Mucosa of descending colon (tissue), 3 donors: Measurements from ENCODE around the gene TIAM2. TPM values are rescaled to one million over a fixed set of nuclear protein-coding genes. Genes with fewer than 3 reads are reported as not detected.
"Not testable (repeated sequence)": the region's sequence is repeated elsewhere in the genome, so short reads cannot be mapped to it uniquely, and the experiment has no call there.

Experiments used
- ATAC-seq: fragments of 200-7000 bp; cut with Tn5 transposase; one replicate; pipeline ENCODE4 v1.9.1; 2020; ENCODE audit warnings: mild to moderate bottlenecking, moderate library complexity
- DNase-seq, 3 donors: peaks; one replicate each; pipeline ENCODE4 v3.0.0-alpha.2; 2020
- H3K36me3 ChIP-seq: fragments of 200-600 bp; one replicate; pipeline ENCODE4 v1.8.0; 2021; ENCODE audit warnings: low read depth, mild to moderate bottlenecking
- H3K4me1 ChIP-seq: fragments of 200-600 bp; one replicate; pipeline ENCODE4 v1.8.0; 2021; ENCODE audit warnings: low read depth, mild to moderate bottlenecking
- H3K4me3 ChIP-seq: fragments of 200-600 bp; one replicate; pipeline ENCODE4 v1.8.0; 2021; ENCODE audit warnings: mild to moderate bottlenecking
- H3K9me3 ChIP-seq: fragments of 200-600 bp; one replicate; pipeline ENCODE4 v1.8.0; 2021; ENCODE audit warnings: mild to moderate bottlenecking
- CTCF ChIP-seq: fragments of 200-600 bp; IDR thresholded peaks from one replicate; pipeline ENCODE4 v1.8.0; 2022; ENCODE audit warnings: antibody characterized with exemption, mild to moderate bottlenecking
- intact Hi-C, 2 donors: fragments of 100-400 bp; cut with DNase I in 1 of 2; cut with micrococcal nuclease in 1 of 2; formaldehyde crosslinking; loops; one replicate each; pipeline versions ENCODE4 v1.11.0 to v1.11.1; 2022; cut with DNase I, micrococcal nuclease
- total RNA-seq, 3 donors: library from RNA; stranded (reverse); fragmentation: NEBNext Ultra II Directional in 2 of 3; extraction: Animal tissue kit (Norgen Biotek cat#: 25700) in 2 of 3; gene quantifications; one replicate each; pipeline versions ENCODE4 v1.2.1 to v1.2.4, GENCODE V29; 2021 to 2023
- donor health status: DM: no; HTN: no; CAD: no; lungs with moderate emphysema.
- donor health status: DM: no; HTN: no; CAD: no.
- donor health status: DM: no; HTN: yes; CAD: no.

TIAM2 gene
- total RNA-seq, 3 donors from 2014 or later = 4.2 to 12.2 (median 9.8) TPM

DNA sequence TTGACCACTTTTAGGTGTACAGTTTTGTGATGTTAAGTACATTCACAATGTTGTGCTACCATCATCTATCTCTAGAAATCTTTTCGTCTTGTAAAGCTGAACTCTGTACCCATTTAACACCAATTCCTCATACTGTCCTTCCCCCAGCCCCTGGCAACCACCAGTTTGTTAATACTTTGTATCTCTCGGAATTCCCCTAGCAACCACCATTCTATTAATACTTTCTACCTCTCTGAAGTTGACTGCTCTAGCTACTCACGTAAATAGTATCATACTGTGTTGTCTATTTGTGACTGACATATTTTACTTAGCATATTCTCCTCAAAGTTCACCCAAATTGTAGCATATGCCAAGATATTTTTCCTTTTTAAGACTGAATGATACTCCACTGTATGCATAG lies 186.4 kb downstream of the TIAM2 start:
- DNase-seq = no peak
- peak; percentile 37 for ATAC-seq
- intact Hi-C loops = no loop called here
- no peak for TF ChIP-seq CTCF
- Histone ChIP-seq H3K9me3 (no peaks in the 10 kb centered on the region), H3K4me1 (no peaks in the 10 kb centered on the region), H3K36me3 (no peaks in the 10 kb centered on the region), H3K4me3 (no peak overlapping the region)

- Histone ChIP-seq H3K9me3 (no peaks in the 10 kb centered on the region), H3K36me3 (no peaks in the 10 kb centered on the region), H3K4me1 (no peaks in the 10 kb centered on the region), H3K4me3 (no peak overlapping the region)
- no peak for ATAC-seq
- no peak for DNase-seq
- TF ChIP-seq CTCF = no peak
- intact Hi-C loops = no loop called here
These were observed 187.0 kb downstream of the TIAM2 start for GRCh38 chr6:155182103-155182502.

- Histone ChIP-seq H3K4me3 (no peak overlapping the region), H3K36me3 (no peaks in the 10 kb centered on the region), H3K4me1 (no peaks in the 10 kb centered on the region), H3K9me3 (no peaks in the 10 kb centered on the region)
- no peak for ATAC-seq
- no peak for DNase-seq
- intact Hi-C loops = no loop called here
- no peak for TF ChIP-seq CTCF
These were observed 188.0 kb downstream of the TIAM2 start for GRCh38 chr6:155183095-155183494.

GRCh38 chr6:155185041-155185440 lies 189.9 kb downstream of the TIAM2 start:
- DNase-seq, intact Hi-C loops, H3K4me3 ChIP-seq, H3K9me3 ChIP-seq, H3K4me1 ChIP-seq, ATAC-seq, H3K36me3 ChIP-seq: not testable (repeated sequence)

DNA sequence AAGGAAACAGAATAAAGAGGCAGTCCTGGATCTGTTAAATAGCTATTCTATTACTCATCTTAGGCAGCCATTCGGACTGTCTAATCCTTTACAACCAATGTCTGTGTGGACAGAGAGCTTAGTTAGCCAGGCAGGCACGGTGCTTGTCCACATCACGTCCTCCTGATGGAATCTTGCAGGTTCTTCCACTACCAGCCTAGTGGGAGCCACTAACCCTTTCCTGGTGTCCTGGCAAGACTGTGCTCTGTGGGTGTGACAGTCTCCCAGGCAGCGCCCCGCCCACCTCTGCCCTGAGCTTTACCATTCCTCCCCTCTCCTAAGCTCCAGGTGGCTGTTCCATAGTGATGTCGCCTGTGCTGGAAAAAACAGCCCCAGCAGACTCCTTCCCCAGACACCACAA lies 190.4 kb downstream of the TIAM2 start:
- peak; percentile 87 for ATAC-seq

GRCh38 chr6:155186052-155186658 lies 191.0 kb downstream of the TIAM2 start:
- intact Hi-C loops = no loop called here
- Histone ChIP-seq H3K9me3 (no peaks in the 10 kb centered on the region), H3K4me3 (no peak overlapping the region), H3K4me1 (no peaks in the 10 kb centered on the region), H3K36me3 (no peaks in the 10 kb centered on the region)
- DNase-seq = no peak
- ATAC-seq = peak; percentile 8
- TF ChIP-seq CTCF = no peak

More for the DNA sequence above, 190.4 kb downstream of the TIAM2 start:
- DNase-seq = peak; percentile 67 to 72 (median 67)
- H3K36me3 ChIP-seq = no peaks in the 10 kb centered on the region
- no peak for TF ChIP-seq CTCF
- intact Hi-C loops = no loop called here
- no peaks in the 10 kb centered on the region for H3K4me1 ChIP-seq
- no peaks in the 10 kb centered on the region for H3K9me3 ChIP-seq
- no peak overlapping the region for H3K4me3 ChIP-seq
